COLO668 (cell line): ENCODE measurements around the gene TFPI.
"Not testable (repeated sequence)": the region's sequence is repeated elsewhere in the genome, so short reads cannot be mapped to it uniquely, and the experiment has no call there.

Experiments
- DNase-seq: peaks from one replicate; lab custom pipeline; 2025; ENCODE audit not compliant: unreplicated experiment; lab: John Stamatoyannopoulos, UW

TFPI gene

GRCh38 chr2:187529248-187529976 is 24.8 kb downstream of the TFPI start:
- no peak for DNase-seq

GRCh38 chr2:187528042-187528441 is 26.2 kb downstream of the TFPI start:
- DNase-seq: no peak

- no peak for DNase-seq
Observed at GRCh38 chr2:187527262-187527661, 27.0 kb downstream of the TFPI start.

GRCh38 chr2:187526792-187527191 is 27.4 kb downstream of the TFPI start:
- no peak for DNase-seq

GRCh38 chr2:187525163-187525900 is 28.9 kb downstream of the TFPI start:
- DNase-seq: no peak

GRCh38 chr2:187523325-187523724 is 30.9 kb downstream of the TFPI start:
- no peak for DNase-seq

GRCh38 chr2:187520121-187520624 is 34.1 kb downstream of the TFPI start:
- DNase-seq: no peak

GRCh38 chr2:187519419-187520120 is 34.7 kb downstream of the TFPI start:
- DNase-seq: peak; percentile 37

GRCh38 chr2:187517750-187518361 is 36.4 kb downstream of the TFPI start:
- not testable (repeated sequence) for DNase-seq

- DNase-seq: not testable (repeated sequence)
Observed at GRCh38 chr2:187516630-187517510, 37.4 kb downstream of the TFPI start.

GRCh38 chr2:187514930-187515329 is 39.3 kb downstream of the TFPI start:
- no peak for DNase-seq

GRCh38 chr2:187514235-187514829 is 39.9 kb downstream of the TFPI start:
- not testable (repeated sequence) for DNase-seq

- DNase-seq: not testable (repeated sequence)
Observed at GRCh38 chr2:187513460-187514234, 40.6 kb downstream of the TFPI start.

GRCh38 chr2:187511356-187512315 is 42.6 kb downstream of the TFPI start:
- DNase-seq: no peak

GRCh38 chr2:187510419-187511355 is 43.5 kb downstream of the TFPI start:
- DNase-seq: not testable (repeated sequence)

GRCh38 chr2:187509667-187510417 is 44.4 kb downstream of the TFPI start:
- DNase-seq: no peak
